RWPE2 (cell line): Measurements from ENCODE around the gene TYMP.

Experiments
- ATAC-seq: fragments of 200-7000 bp; cut with Tn5 transposase; 3 replicates; pipeline ENCODE4 v1.9.1; 2021; ENCODE audit warnings: low read depth
- DNase-seq: peaks from one replicate; pipeline ENCODE4 v3.0.0-alpha.2; 2020; ENCODE audit warnings: low spot score
- H3K27ac ChIP-seq: fragments of 450-650 bp; 2 replicates; pipeline ENCODE4 v1.5.1; 2017; ENCODE audit warnings: mild to moderate bottlenecking; ENCODE audit not compliant: poor library complexity, severe bottlenecking
- H3K27me3 ChIP-seq: fragments of 250-450 bp; sonication (Bioruptor Pico); 2 replicates; pipeline ENCODE4 v1.5.1; 2021; ENCODE audit warnings: mild to moderate bottlenecking, moderate library complexity; ENCODE audit not compliant: insufficient read depth, poor library complexity, severe bottlenecking
- H3K36me3 ChIP-seq: fragments of 250-450 bp; sonication (Bioruptor Pico); 2 replicates; pipeline ENCODE4 v1.5.1; 2020; ENCODE audit warnings: low read depth, mild to moderate bottlenecking, moderate library complexity
- H3K4me1 ChIP-seq: fragments of 250-450 bp; sonication (Bioruptor Pico); 2 replicates; pipeline ENCODE4 v1.5.1; 2021; ENCODE audit warnings: mild to moderate bottlenecking, moderate library complexity; ENCODE audit not compliant: insufficient read depth, poor library complexity, severe bottlenecking
- H3K4me3 ChIP-seq: fragments of 250-450 bp; sonication (Bioruptor Pico); 2 replicates; pipeline ENCODE4 v1.5.1; 2021; ENCODE audit warnings: mild to moderate bottlenecking, moderate library complexity; ENCODE audit not compliant: severe bottlenecking
- H3K9me3 ChIP-seq: fragments of 250-450 bp; sonication (Bioruptor Pico); 2 replicates; pipeline ENCODE4 v1.5.1; 2021; ENCODE audit warnings: mild to moderate bottlenecking, moderate library complexity; ENCODE audit not compliant: severe bottlenecking
- CTCF ChIP-seq: fragments of 450-650 bp; IDR thresholded peaks from one replicate; pipeline ENCODE4 v1.5.1; 2017; ENCODE audit warnings: mild to moderate bottlenecking, moderate library complexity; ENCODE audit not compliant: poor library complexity, severe bottlenecking

Gene TYMP

GRCh38 chr22:50529897-50530579, at the start of gene TYMP:
TYMP (minus strand) TSS chr22:50530012; CDS start chr22:50529709, 303 bp downstream.
- peak within 1 kb of the TSS; percentile 67 for H3K4me3 ChIP-seq
- no peak for TF ChIP-seq CTCF
- peak; percentile 83 for DNase-seq

DNA sequence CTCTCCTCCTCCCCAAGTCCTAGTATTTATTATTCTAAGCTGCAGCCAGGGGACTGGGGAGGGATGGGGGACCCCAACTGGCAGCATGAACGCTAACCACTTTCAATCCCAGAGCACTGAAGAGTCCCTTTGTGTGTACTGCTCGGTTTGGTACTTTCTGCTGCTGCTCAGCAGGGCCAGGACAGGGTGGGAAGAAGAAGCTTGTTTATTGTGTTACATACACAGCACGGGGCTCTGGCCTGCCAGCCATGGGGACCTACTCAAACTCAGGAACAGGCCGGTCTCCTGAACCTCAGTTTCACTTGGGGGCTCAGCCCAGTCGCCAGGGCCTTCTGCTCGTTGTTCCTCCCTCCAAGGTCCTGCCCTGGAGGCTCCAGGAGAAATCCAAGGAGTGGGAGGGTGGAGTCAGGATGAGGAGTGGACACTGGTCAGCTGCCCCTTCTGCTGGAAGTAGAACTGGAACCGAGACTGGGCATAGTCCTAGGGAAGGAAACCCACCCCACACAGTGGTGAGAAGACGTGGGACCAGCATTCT, 49.0 kb upstream of the TYMP start:
- H3K9me3 ChIP-seq: no peaks in the 10 kb centered on the region
- no peak for TF ChIP-seq CTCF
- H3K27me3 ChIP-seq: no peaks in the 10 kb centered on the region
- peaks cover 4% of the 10 kb centered on the region for H3K4me1 ChIP-seq
- H3K4me3 ChIP-seq: no peak overlapping the region
- DNase-seq (no peak), ATAC-seq (no peak)
- no peak overlapping the region for H3K27ac ChIP-seq
- H3K36me3 ChIP-seq: peaks cover 27% of the 10 kb centered on the region

More at GRCh38 chr22:50529897-50530579, at the start of gene TYMP:
- Histone ChIP-seq H3K36me3 (no peaks in the 10 kb centered on the region), H3K9me3 (no peaks in the 10 kb centered on the region), H3K4me1 (no peaks in the 10 kb centered on the region), H3K27ac (peak within 1 kb of the TSS; percentile 81), H3K27me3 (no peaks in the 10 kb centered on the region)
- ATAC-seq: peak; percentile 35

DNA sequence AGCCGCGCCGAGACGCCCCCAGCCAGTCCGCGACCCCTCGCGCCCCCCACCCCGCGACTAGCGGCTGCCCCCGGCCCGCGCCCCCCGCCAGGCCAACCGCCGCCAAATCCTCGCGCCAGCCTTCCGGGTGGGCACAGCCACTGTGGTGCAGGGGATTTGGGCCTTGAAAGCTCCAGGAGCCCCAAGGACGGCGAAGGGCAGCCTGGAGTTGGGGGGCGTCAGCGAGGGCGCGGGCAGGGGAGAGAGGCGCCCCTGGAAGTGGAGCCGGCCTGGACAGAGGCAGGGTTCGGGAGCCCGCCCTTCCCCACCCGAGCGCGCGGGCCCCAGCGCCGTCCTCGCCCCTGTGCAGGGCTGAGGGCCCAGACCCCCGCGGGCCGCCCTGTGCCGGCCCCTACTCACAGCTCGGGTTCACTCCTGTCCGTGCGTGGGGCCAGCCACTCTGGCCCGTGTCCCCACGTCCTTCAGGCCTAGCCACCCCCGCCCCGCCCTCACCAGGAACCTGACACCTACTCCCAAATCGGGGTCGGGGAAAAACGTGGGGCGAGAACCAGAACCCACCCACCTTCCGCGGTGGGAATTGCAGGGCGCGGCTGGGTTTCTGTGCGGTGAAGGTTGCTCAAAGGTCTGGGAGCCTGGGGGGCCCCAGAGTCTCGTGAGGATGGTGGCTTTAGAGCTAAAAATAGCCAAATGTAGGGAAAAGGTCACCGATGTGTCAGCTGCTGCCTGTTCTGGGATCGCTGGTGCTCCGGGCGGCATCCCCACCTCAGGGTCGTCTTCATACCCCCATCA, 48.4 kb upstream of the TYMP start, which contains the start of gene CPT1B:
Gene CPT1B (minus strand): TSS at position 441 of the 789 bp plus-strand sequence. CDS start 512 bp downstream, outside the sequence.
- DNase-seq (no peak), ATAC-seq (no peak)
- H3K36me3 ChIP-seq: peaks cover 27% of the 10 kb centered on the region
- H3K4me3 ChIP-seq: no peak within 1 kb of the TSS
- TF ChIP-seq CTCF: no peak
- H3K9me3 ChIP-seq: no peaks in the 10 kb centered on the region
- no peaks in the 10 kb centered on the region for H3K27me3 ChIP-seq
- no peak within 1 kb of the TSS for H3K27ac ChIP-seq
- no peaks in the 10 kb centered on the region for H3K4me1 ChIP-seq

GRCh38 chr22:50577697-50577986, 47.8 kb upstream of the TYMP start:
- DNase-seq (no peak), ATAC-seq (no peak)
- Histone ChIP-seq H3K4me1 (no peaks in the 10 kb centered on the region), H3K27ac (no peak overlapping the region), H3K27me3 (no peaks in the 10 kb centered on the region), H3K4me3 (no peak overlapping the region), H3K9me3 (no peaks in the 10 kb centered on the region), H3K36me3 (peaks cover 27% of the 10 kb centered on the region)
- no peak for TF ChIP-seq CTCF
